Stimulated activated CD8-positive, alpha-beta memory T cell treated with anti-CD3 and anti-CD28 coated beads, Interleukin-15, amount 100 ng/mL, for 1 hour (primary cell): ENCODE data around the gene FA2H.
"Not testable (repeated sequence)": the region's sequence is repeated elsewhere in the genome, so short reads cannot be mapped to it uniquely, and the experiment has no call there.

Source experiments
- DNase-seq: peaks from one replicate; pipeline ENCODE4 v3.0.0-alpha.2; 2020; ENCODE audit warnings: low read depth

FA2H gene

GRCh38 chr16:74679983-74680382, 94.6 kb downstream of the FA2H start:
- DNase-seq: no peak

- no peak for DNase-seq
These were observed 96.8 kb downstream of the FA2H start for GRCh38 chr16:74677868-74678267.

- no peak for DNase-seq
These were observed 100.7 kb downstream of the FA2H start for GRCh38 chr16:74673876-74674275.

GRCh38 chr16:74668877-74669276, 105.7 kb downstream of the FA2H start:
- not testable (repeated sequence) for DNase-seq

- no peak for DNase-seq
These were observed 107.3 kb downstream of the FA2H start for GRCh38 chr16:74667255-74667700.

GRCh38 chr16:74666425-74667254, 108.0 kb downstream of the FA2H start, which contains the start of gene RFWD3:
TSS of gene RFWD3 (minus strand) at chr16:74666877. CDS start at chr16:74661449, 5,428 bp downstream.
- peak; percentile 89 for DNase-seq

GRCh38 chr16:74666010-74666421, 108.6 kb downstream of the FA2H start:
- no peak for DNase-seq
